RWPE2 (cell line): Measurements from ENCODE around the gene ZNF280D.

Experiments used
- ATAC-seq: fragments of 200-7000 bp; cut with Tn5 transposase; 3 replicates; pipeline ENCODE4 v1.9.1; 2021; ENCODE audit warnings: low read depth
- DNase-seq: peaks from one replicate; pipeline ENCODE4 v3.0.0-alpha.2; 2020; ENCODE audit warnings: low spot score
- H3K27ac ChIP-seq: fragments of 450-650 bp; 2 replicates; pipeline ENCODE4 v1.5.1; 2017; ENCODE audit warnings: mild to moderate bottlenecking; ENCODE audit not compliant: poor library complexity, severe bottlenecking
- H3K27me3 ChIP-seq: fragments of 250-450 bp; sonication (Bioruptor Pico); 2 replicates; pipeline ENCODE4 v1.5.1; 2021; ENCODE audit warnings: mild to moderate bottlenecking, moderate library complexity; ENCODE audit not compliant: insufficient read depth, poor library complexity, severe bottlenecking
- H3K36me3 ChIP-seq: fragments of 250-450 bp; sonication (Bioruptor Pico); 2 replicates; pipeline ENCODE4 v1.5.1; 2020; ENCODE audit warnings: low read depth, mild to moderate bottlenecking, moderate library complexity
- H3K4me1 ChIP-seq: fragments of 250-450 bp; sonication (Bioruptor Pico); 2 replicates; pipeline ENCODE4 v1.5.1; 2021; ENCODE audit warnings: mild to moderate bottlenecking, moderate library complexity; ENCODE audit not compliant: insufficient read depth, poor library complexity, severe bottlenecking
- H3K4me3 ChIP-seq: fragments of 250-450 bp; sonication (Bioruptor Pico); 2 replicates; pipeline ENCODE4 v1.5.1; 2021; ENCODE audit warnings: mild to moderate bottlenecking, moderate library complexity; ENCODE audit not compliant: severe bottlenecking
- H3K9me3 ChIP-seq: fragments of 250-450 bp; sonication (Bioruptor Pico); 2 replicates; pipeline ENCODE4 v1.5.1; 2021; ENCODE audit warnings: mild to moderate bottlenecking, moderate library complexity; ENCODE audit not compliant: severe bottlenecking
- TF ChIP-seq, protein P1 (sequence below): fragments of 450-650 bp; IDR thresholded peaks from one replicate; pipeline ENCODE4 v1.5.1; 2017; ENCODE audit warnings: mild to moderate bottlenecking, moderate library complexity; ENCODE audit not compliant: poor library complexity, severe bottlenecking

Gene ZNF280D

DNA sequence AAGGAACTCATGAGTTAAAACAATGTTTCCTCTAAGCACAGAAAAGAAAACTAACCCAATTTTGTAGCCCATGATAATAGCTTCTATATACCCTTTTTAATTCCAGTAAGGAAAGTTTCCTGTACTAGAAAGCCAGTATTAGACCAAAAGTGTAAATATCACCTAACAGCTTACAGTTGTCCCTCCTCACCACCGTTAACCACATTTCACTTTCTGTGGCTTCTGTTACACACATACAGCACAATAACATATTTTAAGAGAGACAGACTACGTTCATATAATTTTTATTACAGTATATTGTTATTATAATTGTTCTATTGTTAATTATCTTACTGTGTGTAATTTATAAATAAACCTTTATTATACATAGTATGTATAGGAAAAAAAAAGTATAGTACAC lies 74.1 kb downstream of the ZNF280D start:
- Histone ChIP-seq H3K4me3 (no peak overlapping the region), H3K36me3 (peaks cover 19% of the 10 kb centered on the region), H3K27ac (no peak overlapping the region), H3K9me3 (no peaks in the 10 kb centered on the region), H3K4me1 (no peaks in the 10 kb centered on the region), H3K27me3 (no peaks in the 10 kb centered on the region)
- ATAC-seq, result no peak
- TF ChIP-seq, protein P1, sequence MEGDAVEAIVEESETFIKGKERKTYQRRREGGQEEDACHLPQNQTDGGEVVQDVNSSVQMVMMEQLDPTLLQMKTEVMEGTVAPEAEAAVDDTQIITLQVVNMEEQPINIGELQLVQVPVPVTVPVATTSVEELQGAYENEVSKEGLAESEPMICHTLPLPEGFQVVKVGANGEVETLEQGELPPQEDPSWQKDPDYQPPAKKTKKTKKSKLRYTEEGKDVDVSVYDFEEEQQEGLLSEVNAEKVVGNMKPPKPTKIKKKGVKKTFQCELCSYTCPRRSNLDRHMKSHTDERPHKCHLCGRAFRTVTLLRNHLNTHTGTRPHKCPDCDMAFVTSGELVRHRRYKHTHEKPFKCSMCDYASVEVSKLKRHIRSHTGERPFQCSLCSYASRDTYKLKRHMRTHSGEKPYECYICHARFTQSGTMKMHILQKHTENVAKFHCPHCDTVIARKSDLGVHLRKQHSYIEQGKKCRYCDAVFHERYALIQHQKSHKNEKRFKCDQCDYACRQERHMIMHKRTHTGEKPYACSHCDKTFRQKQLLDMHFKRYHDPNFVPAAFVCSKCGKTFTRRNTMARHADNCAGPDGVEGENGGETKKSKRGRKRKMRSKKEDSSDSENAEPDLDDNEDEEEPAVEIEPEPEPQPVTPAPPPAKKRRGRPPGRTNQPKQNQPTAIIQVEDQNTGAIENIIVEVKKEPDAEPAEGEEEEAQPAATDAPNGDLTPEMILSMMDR, result no peak
- no peak for DNase-seq

DNA sequence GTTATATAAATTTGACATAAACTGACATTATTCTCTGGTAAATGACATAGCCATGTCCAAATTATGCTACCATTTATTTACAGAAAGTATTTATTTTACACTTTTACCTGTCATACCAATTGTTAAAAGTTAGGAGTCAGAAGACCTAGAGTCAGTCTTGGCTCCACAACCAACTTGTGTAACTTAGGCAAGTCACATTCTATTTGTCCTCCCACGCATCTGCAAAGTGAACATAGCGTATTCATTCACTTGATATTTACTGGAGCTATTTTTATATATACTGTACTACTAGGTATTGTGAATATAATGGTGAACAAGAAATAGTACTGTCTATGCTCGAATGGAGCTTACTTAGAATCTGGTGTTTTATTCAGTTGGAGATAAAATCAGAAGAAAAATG lies 78.7 kb downstream of the ZNF280D start:
- H3K27ac ChIP-seq, result no peak overlapping the region
- H3K27me3 ChIP-seq, result no peaks in the 10 kb centered on the region
- H3K4me3 ChIP-seq, result no peak overlapping the region
- TF ChIP-seq, protein P1, result no peak
- peaks cover 11% of the 10 kb centered on the region for H3K36me3 ChIP-seq
- H3K9me3 ChIP-seq, result no peaks in the 10 kb centered on the region
- ATAC-seq (no peak), DNase-seq (no peak)
- no peaks in the 10 kb centered on the region for H3K4me1 ChIP-seq

DNA sequence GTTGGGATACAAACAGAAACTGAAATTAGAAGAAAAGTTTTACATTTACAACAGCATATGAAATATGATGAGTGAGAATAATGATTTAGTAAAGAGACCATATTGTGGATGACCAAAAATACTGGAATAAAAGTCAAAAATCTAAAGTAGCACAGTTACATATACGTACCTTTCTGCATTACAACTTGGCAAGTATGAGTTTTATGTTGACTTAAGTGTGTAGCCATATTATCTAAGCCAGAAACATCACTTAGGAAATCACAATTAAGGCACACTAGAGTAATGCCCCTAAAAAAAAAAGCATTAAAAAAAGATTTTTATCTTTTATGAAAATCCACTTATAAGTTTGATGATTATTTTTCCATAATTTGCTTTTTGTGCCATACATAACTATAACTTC lies 79.1 kb downstream of the ZNF280D start:
- Histone ChIP-seq H3K4me1 (no peaks in the 10 kb centered on the region), H3K27me3 (no peaks in the 10 kb centered on the region), H3K9me3 (no peaks in the 10 kb centered on the region), H3K36me3 (peaks cover 11% of the 10 kb centered on the region), H3K4me3 (no peak overlapping the region), H3K27ac (no peak overlapping the region)
- DNase-seq, result no peak
- ATAC-seq, result no peak
- TF ChIP-seq, protein P1, result no peak

DNA sequence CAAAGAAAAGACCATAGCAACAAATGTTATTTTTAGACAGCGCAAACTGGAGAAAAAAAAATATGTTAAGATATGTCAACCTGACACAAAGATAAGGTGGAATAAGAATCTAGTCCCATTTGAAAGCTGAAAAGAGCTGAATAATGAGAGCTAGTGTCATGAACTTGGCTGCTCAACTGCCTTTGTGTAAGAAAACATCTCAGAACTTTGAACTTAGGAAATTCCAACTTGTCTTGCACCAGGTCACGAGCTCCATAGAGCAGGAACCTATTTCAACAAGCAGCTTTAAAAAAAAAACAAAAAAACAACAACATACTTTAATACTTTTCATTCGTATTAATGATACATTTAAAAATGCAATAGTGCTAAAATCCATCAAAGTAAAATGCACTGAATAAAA lies 79.5 kb downstream of the ZNF280D start:
- no peaks in the 10 kb centered on the region for H3K27me3 ChIP-seq
- H3K9me3 ChIP-seq, result no peaks in the 10 kb centered on the region
- H3K4me1 ChIP-seq, result no peaks in the 10 kb centered on the region
- DNase-seq, result no peak
- peaks cover 11% of the 10 kb centered on the region for H3K36me3 ChIP-seq
- no peak overlapping the region for H3K27ac ChIP-seq
- no peak overlapping the region for H3K4me3 ChIP-seq
- TF ChIP-seq, protein P1, result no peak
- ATAC-seq, result no peak

DNA sequence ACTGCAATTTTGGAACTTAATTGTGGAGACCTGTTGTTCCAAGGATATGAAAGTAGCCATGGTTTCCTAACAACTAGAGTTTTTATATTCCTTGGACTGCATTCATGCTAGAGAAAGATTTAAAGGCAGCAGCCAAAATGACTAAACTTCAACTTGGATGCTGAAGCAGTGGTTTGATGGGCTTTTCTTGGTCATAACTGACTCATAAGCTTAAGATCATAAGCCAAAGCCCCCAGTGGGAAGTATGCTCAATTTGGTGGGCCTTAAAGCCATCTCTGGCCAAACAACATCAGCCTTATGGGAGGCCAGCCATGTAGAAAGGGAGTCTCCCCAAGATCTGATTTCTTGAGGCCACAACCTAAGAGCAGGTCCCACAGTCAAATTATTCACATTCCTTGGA lies 80.2 kb downstream of the ZNF280D start:
- TF ChIP-seq, protein P1, result no peak
- peaks cover 11% of the 10 kb centered on the region for H3K36me3 ChIP-seq
- DNase-seq, result no peak

More for the DNA sequence above, 80.2 kb downstream of the ZNF280D start:
- H3K27ac ChIP-seq, result no peak overlapping the region
- no peak overlapping the region for H3K4me3 ChIP-seq
- no peaks in the 10 kb centered on the region for H3K9me3 ChIP-seq
- no peak for ATAC-seq
- no peaks in the 10 kb centered on the region for H3K4me1 ChIP-seq
- H3K27me3 ChIP-seq, result no peaks in the 10 kb centered on the region
